ENCODE data around the gene VPS54.

GRCh38 chr2:64045938-64046337, 26.7 kb upstream of the VPS54 start:
- TF ChIP-seq POLR2A (IDR thresholded peaks at IDR 0.05) (no peak), POLR2AphosphoS5 (IDR thresholded peaks at IDR 0.05; ENCODE audit: insufficient read depth in 1 of 2, low read depth in 1 of 2) (no peak)

All from vagina (tissue), 2 donors.